HPDE6-E6E7 (cell line): ENCODE results near the gene PNMA8C.
"Not testable (repeated sequence)": the region's sequence is repeated elsewhere in the genome, so short reads cannot be mapped to it uniquely, and the experiment has no call there.

ENCODE experiments used
- DNase-seq: peaks from one replicate; pipeline ENCODE4 v3.0.0; 2011; ENCODE audit warnings: missing footprints; ENCODE audit errors: extremely low spot score

PNMA8C gene

GRCh38 chr19:46411925-46412649, 16.6 kb downstream of the PNMA8C start:
- no peak for DNase-seq

- no peak for DNase-seq
Measured at GRCh38 chr19:46411088-46411924, 17.4 kb downstream of the PNMA8C start.

GRCh38 chr19:46410205-46411087, 18.3 kb downstream of the PNMA8C start:
- no peak for DNase-seq

GRCh38 chr19:46409191-46409590, 19.5 kb downstream of the PNMA8C start:
- no peak for DNase-seq

GRCh38 chr19:46408664-46409039, 20.1 kb downstream of the PNMA8C start:
- no peak for DNase-seq

- DNase-seq = no peak
Measured at GRCh38 chr19:46407856-46408663, 20.7 kb downstream of the PNMA8C start.

GRCh38 chr19:46406976-46407375, 21.8 kb downstream of the PNMA8C start:
- no peak for DNase-seq

- no peak for DNase-seq
Measured at GRCh38 chr19:46404753-46405468, 23.8 kb downstream of the PNMA8C start.

- DNase-seq = no peak
Measured at GRCh38 chr19:46404055-46404752, 24.5 kb downstream of the PNMA8C start.

- no peak for DNase-seq
Measured at GRCh38 chr19:46402725-46403124, 26.0 kb downstream of the PNMA8C start.

GRCh38 chr19:46397801-46398479, 30.8 kb downstream of the PNMA8C start:
- not testable (repeated sequence) for DNase-seq

- no peak for DNase-seq
Measured at GRCh38 chr19:46394402-46394797, 34.3 kb downstream of the PNMA8C start.

- DNase-seq = no peak
Measured at GRCh38 chr19:46393456-46394401, 35.0 kb downstream of the PNMA8C start.

GRCh38 chr19:46392837-46393236, 35.9 kb downstream of the PNMA8C start:
- no peak for DNase-seq

- no peak for DNase-seq
Measured at GRCh38 chr19:46392252-46392801, 36.4 kb downstream of the PNMA8C start.

GRCh38 chr19:46391296-46392251, 37.2 kb downstream of the PNMA8C start:
- no peak for DNase-seq

GRCh38 chr19:46390866-46391265, 37.9 kb downstream of the PNMA8C start:
- no peak for DNase-seq
